ENCODE data around the gene XAF1. TPM values are rescaled to one million over a fixed set of nuclear protein-coding genes. Genes with fewer than 3 reads are reported as not detected.
A peak's percentile ranks its signal among the peaks of the same experiment; 100 is the strongest.

The XAF1 gene
- total RNA-seq, 4 donors from 2014 or later, result 6.7 to 15.5 (median 14.1) TPM

GRCh38 chr17:6748617-6749016 lies 7.2 kb upstream of the XAF1 start:
- TF ChIP-seq CTCF (IDR thresholded peaks at IDR 0.05), result no peak
- no peak for TF ChIP-seq EP300 (IDR thresholded peaks at IDR 0.05; ENCODE audit: low read depth)
- no peak for TF ChIP-seq POLR2AphosphoS5 (IDR thresholded peaks at IDR 0.05)
- no peak for DNase-seq
- peaks cover 0 to 17% (median 10%) of the 10 kb centered on the region in 4 donors for H3K4me1 ChIP-seq
- no peaks in the 10 kb centered on the region for H3K9me3 ChIP-seq
- no peak overlapping the region for H3K27ac ChIP-seq
- H3K4me3 ChIP-seq, result no peak overlapping the region
- intact Hi-C loops (cut with DNase I; ENCODE audit: low total_unique reads), result no loop called here
- in situ Hi-C loops (cut with MboI; ENCODE audit: low pct_ligation_motif_present in 1 of 4, low pct_unique_long_range_greater_than_20kb in 1 of 4, low sequenced_read_pairs in 3 of 4), result no loop called here
- H3K27me3 ChIP-seq, result peaks cover 3% of the 10 kb centered on the region
- no peaks in the 10 kb centered on the region for H3K36me3 ChIP-seq

- no peak for DNase-seq
- Histone ChIP-seq H3K27me3 (no peaks in the 10 kb centered on the region), H3K4me3 (no peak overlapping the region), H3K36me3 (no peaks in the 10 kb centered on the region), H3K4me1 (peaks cover 0 to 17% (median 10%) of the 10 kb centered on the region in 4 donors), H3K27ac (no peak overlapping the region), H3K9me3 (no peaks in the 10 kb centered on the region)
- WGBS, 2 donors (ENCODE audit: low coverage in 1 of 2), result 77 to 88% methylated on average over 4 to 6 of the region's 6 CpGs
- in situ Hi-C loops (cut with MboI; ENCODE audit: low pct_ligation_motif_present in 1 of 4, low pct_unique_long_range_greater_than_20kb in 1 of 4, low sequenced_read_pairs in 3 of 4), result no loop called here
- intact Hi-C loops (cut with DNase I; ENCODE audit: low total_unique reads), result no loop called here
- TF ChIP-seq POLR2A (IDR thresholded peaks at IDR 0.05) (no peak), CTCF (IDR thresholded peaks at IDR 0.05) (no peak)
Observed at GRCh38 chr17:6749519-6749918, 6.3 kb upstream of the XAF1 start.

DNA sequence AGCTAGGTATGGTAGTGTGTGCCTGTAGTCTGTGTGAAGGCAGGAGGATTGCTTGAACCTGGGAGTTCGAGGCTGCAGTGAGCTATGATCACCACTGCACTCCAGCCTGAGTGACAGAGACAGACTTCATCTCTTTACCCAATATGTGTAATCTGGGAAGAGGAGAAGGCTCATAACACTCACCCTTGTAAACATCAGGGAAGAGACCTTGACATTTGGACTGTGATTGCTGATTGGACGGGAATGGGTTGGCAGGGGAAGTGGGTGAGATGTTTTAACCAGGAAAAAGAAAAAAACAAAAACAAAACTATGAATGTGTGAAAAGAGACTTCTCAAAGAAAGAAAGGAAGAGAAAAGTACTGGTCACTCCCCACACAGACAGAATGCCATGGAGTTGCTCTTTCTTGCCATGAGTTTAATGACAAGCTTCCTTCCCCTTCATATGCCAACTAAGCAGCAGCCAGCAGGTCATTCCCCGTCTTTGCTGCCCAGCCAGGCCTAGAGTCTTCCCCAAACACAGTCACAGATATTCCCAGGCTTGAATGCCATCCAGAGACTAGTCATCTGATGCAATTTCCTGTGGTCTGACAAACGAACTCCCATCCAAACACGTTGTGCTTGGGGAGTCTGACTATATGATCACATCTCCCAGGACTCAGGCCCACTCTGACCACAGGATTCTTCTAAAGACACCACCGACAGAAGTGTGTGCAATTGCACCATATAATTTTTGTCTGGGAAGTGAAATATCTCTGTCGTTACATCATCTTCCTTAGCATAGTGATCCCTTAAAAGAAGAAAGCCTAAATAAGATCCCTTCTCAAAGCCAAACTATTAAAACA lies 3.6 kb upstream of the XAF1 start:
- Histone ChIP-seq H3K9me3 (no peaks in the 10 kb centered on the region), H3K27me3 (no peaks in the 10 kb centered on the region), H3K36me3 (no peaks in the 10 kb centered on the region), H3K27ac (peak overlapping the region; percentile 64 to 83 (median 78)), H3K4me3 (no peak overlapping the region), H3K4me1 (peaks cover 0 to 42% (median 15%) of the 10 kb centered on the region in 4 donors)
- in situ Hi-C loops (cut with MboI; ENCODE audit: low pct_ligation_motif_present in 1 of 4, low pct_unique_long_range_greater_than_20kb in 1 of 4, low sequenced_read_pairs in 3 of 4) (no loop called here), intact Hi-C loops (cut with DNase I; ENCODE audit: low total_unique reads) (no loop called here)
- peak in 2 of 3 donors; percentile 13 to 15 for TF ChIP-seq POLR2AphosphoS5 (IDR thresholded peaks at IDR 0.05)
- TF ChIP-seq POLR2A (IDR thresholded peaks at IDR 0.05), result no peak
- TF ChIP-seq CTCF (IDR thresholded peaks at IDR 0.05), result no peak
- TF ChIP-seq EP300 (IDR thresholded peaks at IDR 0.05; ENCODE audit: low read depth), result no peak
- peak; percentile 23 for DNase-seq
- 48 to 60% methylated on average over 4 to 7 of the region's 7 CpGs for WGBS, 2 donors (ENCODE audit: low coverage in 1 of 2)

DNA sequence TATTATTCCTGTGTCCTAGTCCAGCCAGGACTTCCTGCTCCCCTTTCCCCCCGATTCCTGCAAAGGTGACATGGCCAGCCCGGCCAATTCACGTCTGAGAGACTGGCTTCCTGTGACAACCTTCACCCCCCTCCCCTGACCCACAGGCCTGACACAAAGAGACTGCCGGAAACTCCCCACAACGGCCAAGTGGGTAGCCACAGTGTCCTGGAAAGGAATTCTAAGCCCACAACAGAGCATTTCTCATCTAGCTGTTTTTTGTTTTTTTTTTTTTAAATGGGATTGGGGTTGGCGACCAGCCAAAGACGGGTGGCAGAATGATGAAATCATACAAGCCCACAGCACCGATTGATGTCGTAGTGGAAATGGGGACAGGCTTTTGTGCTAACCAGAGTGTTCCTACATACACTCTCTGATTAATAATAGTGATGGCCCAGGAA lies 2.8 kb upstream of the XAF1 start:
- WGBS, 2 donors (ENCODE audit: low coverage in 1 of 2), result 43 to 48% methylated on average over 3 to 9 of the region's 9 CpGs
- Histone ChIP-seq H3K4me1 (peaks cover 0 to 47% (median 15%) of the 10 kb centered on the region in 4 donors), H3K9me3 (no peaks in the 10 kb centered on the region), H3K27me3 (no peaks in the 10 kb centered on the region), H3K27ac (peak overlapping the region; percentile 64 to 83 (median 78)), H3K36me3 (no peaks in the 10 kb centered on the region), H3K4me3 (no peak overlapping the region)
- in situ Hi-C loops (cut with MboI; ENCODE audit: low pct_ligation_motif_present in 1 of 4, low pct_unique_long_range_greater_than_20kb in 1 of 4, low sequenced_read_pairs in 3 of 4) (no loop called here), intact Hi-C loops (cut with DNase I; ENCODE audit: low total_unique reads) (no loop called here)
- peak; percentile 31 for DNase-seq
- TF ChIP-seq CTCF (IDR thresholded peaks at IDR 0.05) (no peak), EP300 (IDR thresholded peaks at IDR 0.05; ENCODE audit: low read depth) (no peak), POLR2AphosphoS5 (IDR thresholded peaks at IDR 0.05) (no peak), POLR2A (IDR thresholded peaks at IDR 0.05) (no peak)

Measured in transverse colon (tissue), 4 donors.